OCI-LY1 (cell line): ENCODE data around the gene HECTD3.

Source experiments
- EZH2 ChIP-seq: fragments of 200-600 bp; sonication (generic), shearing (Covaris generic); IDR thresholded peaks from 2 replicates; pipeline ENCODE4 v1.8.0; 2017; ENCODE audit warnings: borderline replicate concordance, mixed run types, mild to moderate bottlenecking, antibody characterized with exemption, low read length, moderate library complexity, mixed read lengths
- TF ChIP-seq, protein P1 (sequence below): fragments of 200-600 bp; sonication (generic), shearing (Covaris generic); IDR thresholded peaks from 2 replicates; pipeline ENCODE4 v1.5.1; 2017; ENCODE audit warnings: mild to moderate bottlenecking, antibody characterized with exemption, low read length, moderate library complexity, mixed read lengths

DNA sequence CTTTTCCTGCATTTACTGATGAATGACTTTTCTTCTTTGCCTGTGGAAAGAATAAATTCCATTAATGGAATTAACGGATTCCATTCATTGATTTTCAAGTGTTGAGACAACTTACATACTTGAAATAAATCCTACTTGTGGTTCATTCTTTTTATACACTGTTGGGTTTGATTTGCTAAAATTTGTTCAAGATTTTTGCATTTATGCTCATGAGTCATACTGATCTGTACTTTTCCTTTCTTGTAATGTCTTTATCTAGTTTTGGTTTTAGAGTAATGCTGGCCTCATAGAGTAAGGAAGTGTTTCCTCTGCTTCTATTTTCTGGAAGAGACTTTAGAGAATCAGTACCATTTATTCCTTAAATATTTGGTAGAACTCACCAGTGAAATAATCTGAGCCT is 15.3 kb upstream of the HECTD3 start:
- TF ChIP-seq, protein P1, sequence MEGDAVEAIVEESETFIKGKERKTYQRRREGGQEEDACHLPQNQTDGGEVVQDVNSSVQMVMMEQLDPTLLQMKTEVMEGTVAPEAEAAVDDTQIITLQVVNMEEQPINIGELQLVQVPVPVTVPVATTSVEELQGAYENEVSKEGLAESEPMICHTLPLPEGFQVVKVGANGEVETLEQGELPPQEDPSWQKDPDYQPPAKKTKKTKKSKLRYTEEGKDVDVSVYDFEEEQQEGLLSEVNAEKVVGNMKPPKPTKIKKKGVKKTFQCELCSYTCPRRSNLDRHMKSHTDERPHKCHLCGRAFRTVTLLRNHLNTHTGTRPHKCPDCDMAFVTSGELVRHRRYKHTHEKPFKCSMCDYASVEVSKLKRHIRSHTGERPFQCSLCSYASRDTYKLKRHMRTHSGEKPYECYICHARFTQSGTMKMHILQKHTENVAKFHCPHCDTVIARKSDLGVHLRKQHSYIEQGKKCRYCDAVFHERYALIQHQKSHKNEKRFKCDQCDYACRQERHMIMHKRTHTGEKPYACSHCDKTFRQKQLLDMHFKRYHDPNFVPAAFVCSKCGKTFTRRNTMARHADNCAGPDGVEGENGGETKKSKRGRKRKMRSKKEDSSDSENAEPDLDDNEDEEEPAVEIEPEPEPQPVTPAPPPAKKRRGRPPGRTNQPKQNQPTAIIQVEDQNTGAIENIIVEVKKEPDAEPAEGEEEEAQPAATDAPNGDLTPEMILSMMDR = no peak
- no peak for TF ChIP-seq EZH2
